H1 (cell line): ENCODE measurements around the gene SYTL5. TPM values are rescaled to one million over a fixed set of nuclear protein-coding genes. Genes with fewer than 3 reads are reported as not detected.

Experiments used
- E2F6 ChIP-seq: IDR thresholded peaks from 2 replicates; pipeline ENCODE4 v1.6.1; 2012; ENCODE audit warnings: inconsistent platforms
- EZH2 ChIP-seq: fragments of 200-600 bp; sonication (generic); IDR thresholded peaks from 2 replicates; pipeline ENCODE4 v1.7.1; 2012; ENCODE audit warnings: low read depth, mild to moderate bottlenecking, moderate library complexity, low read length, inconsistent platforms; ENCODE audit not compliant: severe bottlenecking
- GTF2F1 ChIP-seq: IDR thresholded peaks from 2 replicates; pipeline ENCODE4 v1.6.1; 2012; ENCODE audit warnings: low read depth, low read length, improper control_type of control experiment, borderline replicate concordance
- NANOG ChIP-seq: IDR thresholded peaks from 2 replicates; pipeline ENCODE4 v1.6.1; 2011; ENCODE audit warnings: low read length, low read depth, mild to moderate bottlenecking, inconsistent platforms; ENCODE audit not compliant: insufficient read depth, poor library complexity, severe bottlenecking
- NRF1 ChIP-seq: IDR thresholded peaks from 2 replicates; pipeline ENCODE4 v1.6.1; 2011; ENCODE audit warnings: mild to moderate bottlenecking, low read depth, low read length, improper control_type of control experiment
- TCF12 ChIP-seq: IDR thresholded peaks from 2 replicates; pipeline ENCODE4 v1.6.1; 2011; ENCODE audit warnings: low read depth, mild to moderate bottlenecking, low read length
- polyA plus RNA-seq, 7 experiments: library from polyadenylated mRNA; depleted of rRNA in 3 of 7; stranded (reverse) in 5 of 7; unstranded in 2 of 7; fragments of >200 nt in 5 of 7; fragments of 200-250 nt in 2 of 7; gene quantifications; 1 replicate in 5 of 7; 2 replicates in 1 of 7; 4 replicates in 1 of 7; pipeline versions ENCODE4 v1.2.1 to v1.2.3, GENCODE V29; 2011 to 2013; ENCODE audit warnings: missing spikeins in 2 of 7, mixed read lengths in 2 of 7
- total RNA-seq: library from RNA; stranded (reverse); fragmentation: NEBNext Ultra II Directional; extraction: Animal tissue kit (Norgen Biotek cat#: 25700); gene quantifications from 2 replicates; pipeline ENCODE4 v1.2.1, GENCODE V29; 2021

Gene SYTL5
- total and polyA plus RNA-seq, 2 of the 8 experiments (the other 6 are each of a cell fraction or from before 2014, with no cell fraction given), result 0.15 to 0.52 TPM

GRCh38 chrX:38038501-38038900, 32.1 kb downstream of the SYTL5 start (continued):
- TF ChIP-seq E2F6 (no peak), EZH2 (no peak), NRF1 (no peak), TCF12 (no peak), GTF2F1 (no peak), NANOG (no peak)
